NK-92 treated with Interleukin-12 subunit alpha and Interleukin-12 subunit beta, amount 100 ng/mL, for 24 hours (cell line): ENCODE measurements around the gene IFT27.
"Not testable (repeated sequence)": the region's sequence is repeated elsewhere in the genome, so short reads cannot be mapped to it uniquely, and the experiment has no call there.

Source experiments
- DNase-seq: peaks from one replicate; lab custom pipeline; 2025; lab: John Stamatoyannopoulos, UW

IFT27 gene

GRCh38 chr22:36744413-36744765 lies 31.5 kb downstream of the IFT27 start:
- DNase-seq: no peak

GRCh38 chr22:36743591-36744412 lies 32.1 kb downstream of the IFT27 start:
- no peak for DNase-seq

- no peak for DNase-seq
These were observed 32.9 kb downstream of the IFT27 start for GRCh38 chr22:36743011-36743410.

GRCh38 chr22:36741968-36742367 lies 34.0 kb downstream of the IFT27 start:
- no peak for DNase-seq

- no peak for DNase-seq
These were observed 34.6 kb downstream of the IFT27 start for GRCh38 chr22:36741204-36741793.

GRCh38 chr22:36740716-36741115 lies 35.2 kb downstream of the IFT27 start:
- DNase-seq: no peak

- DNase-seq: no peak
These were observed 36.7 kb downstream of the IFT27 start for GRCh38 chr22:36739185-36739584.

GRCh38 chr22:36738416-36739020 lies 37.4 kb downstream of the IFT27 start:
- no peak for DNase-seq

- DNase-seq: no peak
These were observed 38.1 kb downstream of the IFT27 start for GRCh38 chr22:36737776-36738175.

- no peak for DNase-seq
These were observed 39.1 kb downstream of the IFT27 start for GRCh38 chr22:36736701-36737320.

GRCh38 chr22:36734171-36735058 lies 41.5 kb downstream of the IFT27 start:
- no peak for DNase-seq

- DNase-seq: no peak
These were observed 42.6 kb downstream of the IFT27 start for GRCh38 chr22:36733271-36733670.

GRCh38 chr22:36732609-36733008 lies 43.3 kb downstream of the IFT27 start:
- DNase-seq: no peak

GRCh38 chr22:36731916-36732315 lies 44.0 kb downstream of the IFT27 start:
- no peak for DNase-seq

- not testable (repeated sequence) for DNase-seq
These were observed 44.6 kb downstream of the IFT27 start for GRCh38 chr22:36731321-36731720.

GRCh38 chr22:36730176-36730858 lies 45.6 kb downstream of the IFT27 start:
- no peak for DNase-seq

GRCh38 chr22:36729321-36729720 lies 46.6 kb downstream of the IFT27 start:
- no peak for DNase-seq

- no peak for DNase-seq
These were observed 47.4 kb downstream of the IFT27 start for GRCh38 chr22:36728505-36728904.

- no peak for DNase-seq
These were observed 47.9 kb downstream of the IFT27 start for GRCh38 chr22:36727927-36728488.

GRCh38 chr22:36727110-36727509 lies 48.8 kb downstream of the IFT27 start:
- DNase-seq: no peak

GRCh38 chr22:36726007-36726380 lies 49.9 kb downstream of the IFT27 start:
- no peak for DNase-seq
